GM21737 (cell line): ENCODE data around the gene ZNF878.
"Not testable (repeated sequence)": the region's sequence is repeated elsewhere in the genome, so short reads cannot be mapped to it uniquely, and the experiment has no call there.

Source experiments
- ATAC-seq: cut with Tn5 transposase; IDR thresholded peaks from one replicate; pipeline ENCODE4 v1.9.1; 2021; ENCODE audit warnings: mild to moderate bottlenecking, moderate library complexity; ENCODE audit not compliant: unreplicated experiment

ZNF878 gene

DNA sequence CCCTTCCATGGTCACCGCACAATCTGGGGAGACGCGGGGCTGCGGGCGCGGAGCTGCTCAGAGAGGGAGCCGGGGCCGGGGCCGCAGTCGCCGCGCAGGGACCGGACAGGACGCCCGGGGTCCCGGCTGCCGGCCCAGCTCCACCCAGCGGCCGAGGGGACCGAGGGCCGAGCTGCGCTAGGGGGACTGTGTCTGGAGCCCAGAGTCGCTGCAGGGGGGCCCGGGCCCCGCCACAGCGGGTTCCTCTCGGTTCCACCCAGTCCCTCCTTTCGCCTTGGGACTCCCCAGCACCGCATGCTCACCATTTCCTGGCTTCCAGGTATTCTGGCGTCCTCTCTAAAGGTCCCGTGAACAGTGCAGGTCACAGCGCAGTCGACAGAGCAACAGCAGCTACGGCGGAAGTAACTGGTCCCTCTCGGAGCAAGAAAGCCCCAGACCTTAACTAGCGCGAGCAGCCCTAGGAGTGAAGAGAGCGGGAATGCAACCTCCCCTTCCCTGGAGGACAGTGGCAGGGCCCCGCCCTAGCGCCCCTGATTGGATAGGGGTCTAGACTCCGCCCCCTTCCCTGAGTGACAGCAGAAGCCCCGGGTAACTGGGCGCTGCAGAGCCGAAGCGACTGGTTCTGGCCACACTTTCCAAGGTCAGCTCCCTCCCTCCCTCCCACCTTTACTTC, at the start of gene ZNF878:
TSS of gene ZNF878 (minus strand) at position 465 of the 673 bp plus-strand sequence. CDS start at position 305, 160 bp downstream.
- ATAC-seq = peak; percentile 84

DNA sequence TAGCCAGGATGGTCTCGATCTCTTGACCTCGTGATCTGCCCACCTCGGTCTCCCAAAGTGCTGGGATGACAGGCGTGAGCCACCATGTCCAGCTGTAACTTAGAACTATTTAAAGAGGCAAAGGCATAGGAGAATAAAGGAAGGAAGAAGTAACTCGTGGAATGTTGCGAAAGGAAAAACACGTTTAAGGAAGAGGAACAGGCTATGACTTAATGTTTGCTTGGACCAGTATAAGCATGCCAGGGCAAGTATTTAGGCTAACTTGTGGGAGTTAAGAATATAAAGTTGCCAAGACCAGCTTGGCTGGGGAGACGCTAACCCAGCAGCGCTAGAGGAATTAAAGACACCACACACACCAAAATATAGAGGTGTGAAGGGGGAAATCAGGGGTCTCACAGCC, 45.3 kb upstream of the ZNF878 start:
- ATAC-seq = no peak

DNA sequence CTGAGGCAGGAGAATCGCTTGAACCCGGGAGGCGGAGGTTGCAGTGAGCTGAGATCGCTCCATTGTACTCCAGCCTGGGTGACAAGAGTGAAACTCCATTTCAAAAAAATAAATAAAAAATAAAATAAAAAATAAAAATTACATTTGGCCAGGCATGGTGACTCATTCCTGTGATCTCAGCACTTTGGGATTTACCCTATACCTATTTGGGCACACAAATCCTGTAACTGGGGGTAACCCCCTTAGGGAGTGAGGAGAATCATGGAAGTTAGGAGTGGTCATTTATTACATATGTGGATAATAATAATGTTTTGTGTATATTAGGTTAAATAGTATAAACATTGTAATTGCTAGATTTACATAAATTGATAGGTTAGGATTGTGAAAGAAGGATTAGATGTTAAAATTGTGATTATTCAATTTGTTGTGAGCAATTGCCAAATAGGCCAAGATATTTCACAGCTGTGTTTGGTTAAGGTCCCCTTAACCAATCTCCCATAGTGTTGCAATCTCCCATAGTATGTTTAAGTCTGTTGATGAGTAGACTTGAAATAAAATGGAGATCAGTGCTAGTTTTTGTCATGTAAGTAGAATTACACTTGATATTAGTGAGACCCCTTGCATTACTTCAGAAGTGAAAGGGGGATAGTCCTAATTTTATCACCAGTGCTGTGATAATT, 42.5 kb upstream of the ZNF878 start:
- no peak for ATAC-seq

DNA sequence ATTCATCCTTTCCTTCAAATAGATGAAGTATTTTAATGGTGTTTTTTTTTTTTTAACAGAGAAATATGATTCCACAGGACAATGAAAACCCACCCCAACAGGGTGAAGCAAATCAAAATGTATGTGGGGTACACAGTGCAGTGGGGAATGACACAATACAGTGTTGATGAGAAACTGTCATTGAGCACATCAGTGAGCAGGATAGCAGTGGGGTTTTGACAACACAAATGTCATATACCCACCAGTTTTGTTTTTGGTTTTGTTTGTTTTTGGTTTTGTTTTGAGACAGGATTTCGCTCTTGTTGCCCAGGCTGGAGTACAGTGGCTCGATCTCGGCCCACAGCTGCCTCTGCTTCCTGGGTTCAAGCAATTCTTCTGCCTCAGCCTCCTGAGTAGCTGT, 41.0 kb upstream of the ZNF878 start:
- no peak for ATAC-seq

DNA sequence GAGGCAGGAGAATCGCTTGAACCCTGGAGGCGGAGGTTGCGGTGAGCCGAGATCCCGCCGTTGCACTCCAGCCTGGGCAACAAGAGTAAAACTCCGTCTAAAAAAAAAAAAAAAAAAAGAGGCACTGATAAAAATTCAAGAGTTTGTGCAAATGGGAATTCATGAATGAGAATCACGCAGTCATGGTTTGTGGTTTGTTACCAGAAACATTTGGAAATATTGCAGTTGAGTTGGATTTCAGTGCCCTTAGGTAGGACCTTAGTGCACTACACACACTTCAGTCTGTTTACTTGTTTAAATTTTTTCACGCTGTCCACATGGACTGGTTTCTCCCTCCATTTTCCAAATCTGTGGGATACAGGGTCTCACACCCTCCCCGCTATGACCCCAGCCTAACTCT, 40.2 kb upstream of the ZNF878 start:
- no peak for ATAC-seq

DNA sequence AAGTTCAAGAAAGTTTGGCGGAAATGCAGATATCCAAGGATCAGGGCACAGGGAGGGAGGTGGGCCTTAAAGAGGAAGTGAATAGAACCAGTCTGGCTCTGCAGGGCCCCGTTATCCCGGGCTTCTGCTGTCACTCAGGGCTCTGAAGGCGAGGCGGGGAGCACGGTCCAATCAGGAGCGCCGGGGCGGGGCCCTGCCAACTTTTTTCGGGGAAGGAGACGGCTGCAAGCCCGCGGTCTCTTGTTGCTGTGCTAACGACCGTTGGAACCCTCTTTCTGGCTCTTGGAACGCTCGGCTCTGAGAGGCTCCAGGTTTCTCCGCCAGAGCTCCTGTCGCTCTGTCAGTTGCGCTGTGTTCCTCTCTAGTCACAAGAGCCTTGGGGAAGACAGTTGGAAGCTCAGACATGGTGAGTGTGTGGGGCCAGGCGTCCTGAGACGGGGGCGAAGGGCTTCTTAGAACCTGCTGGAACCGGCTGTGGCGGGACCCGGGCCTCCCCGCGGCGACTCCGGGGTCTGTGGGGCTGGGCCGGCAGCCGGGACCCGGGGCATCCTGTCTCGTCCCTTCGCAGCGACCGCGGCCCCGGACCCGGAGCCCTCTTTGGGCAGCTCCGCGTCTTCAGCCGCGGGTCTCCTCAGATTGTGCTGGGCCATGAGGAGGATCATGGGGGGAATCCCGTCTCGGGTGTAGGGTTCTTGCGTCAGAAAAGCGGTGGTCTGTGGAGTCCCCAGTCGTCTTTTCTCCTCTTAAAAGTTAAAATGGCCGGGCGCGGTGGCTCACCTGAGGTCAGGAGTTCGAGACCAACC, 39.5 kb upstream of the ZNF878 start:
- peak; percentile 72 for ATAC-seq

DNA sequence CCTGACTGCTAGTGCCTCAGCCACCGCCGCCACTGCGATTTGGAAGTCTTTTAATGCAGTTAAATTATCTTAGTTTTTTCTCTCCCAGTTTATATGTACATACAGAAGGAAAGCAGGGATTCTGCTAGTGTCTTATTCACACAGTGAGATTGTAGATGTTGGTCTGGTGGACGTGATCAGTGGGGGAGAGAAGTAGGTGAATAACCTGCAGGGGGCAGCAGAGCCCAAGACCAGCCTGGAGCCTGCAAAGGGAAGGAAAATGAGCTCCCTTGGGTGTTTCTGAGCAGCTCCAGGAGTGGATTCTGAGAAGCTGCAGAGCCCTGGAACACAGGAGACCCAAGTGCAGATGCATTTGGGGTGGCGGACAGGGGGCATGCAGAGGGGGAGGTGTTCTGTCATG, 38.0 kb upstream of the ZNF878 start:
- no peak for ATAC-seq

DNA sequence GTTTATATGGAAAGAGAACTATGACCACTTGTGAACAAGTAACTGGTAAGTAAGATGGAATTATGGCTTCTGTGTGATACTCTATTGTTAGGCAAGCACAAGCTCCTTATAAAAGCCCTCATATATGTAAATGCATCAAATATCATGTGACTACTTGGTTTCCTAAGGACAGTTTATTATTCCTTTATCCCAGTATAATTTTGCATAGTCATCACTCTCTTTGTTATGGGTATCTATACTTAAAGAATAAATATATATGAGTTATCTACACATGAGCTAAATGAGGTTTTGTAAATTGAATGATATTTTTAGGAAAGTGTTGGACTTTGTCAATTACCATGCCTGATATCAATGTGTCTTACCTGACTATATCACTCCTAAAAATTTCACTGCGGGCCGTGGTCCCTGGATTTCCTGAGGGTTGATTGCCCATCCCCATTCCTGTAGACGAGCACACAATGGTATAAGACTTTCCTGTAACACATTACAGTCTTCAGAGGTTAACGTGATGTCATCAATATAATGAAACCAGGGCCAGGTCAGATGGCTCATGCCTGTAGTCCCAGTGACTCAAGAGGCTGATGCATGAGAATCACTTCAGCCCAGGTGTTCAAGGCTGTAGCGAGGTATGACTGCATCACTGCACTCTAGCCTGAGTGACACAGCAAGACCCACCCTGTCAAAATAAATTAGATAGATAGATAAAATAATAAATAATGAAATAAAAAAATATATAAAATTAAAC, 32.5 kb upstream of the ZNF878 start:
- ATAC-seq = no peak

DNA sequence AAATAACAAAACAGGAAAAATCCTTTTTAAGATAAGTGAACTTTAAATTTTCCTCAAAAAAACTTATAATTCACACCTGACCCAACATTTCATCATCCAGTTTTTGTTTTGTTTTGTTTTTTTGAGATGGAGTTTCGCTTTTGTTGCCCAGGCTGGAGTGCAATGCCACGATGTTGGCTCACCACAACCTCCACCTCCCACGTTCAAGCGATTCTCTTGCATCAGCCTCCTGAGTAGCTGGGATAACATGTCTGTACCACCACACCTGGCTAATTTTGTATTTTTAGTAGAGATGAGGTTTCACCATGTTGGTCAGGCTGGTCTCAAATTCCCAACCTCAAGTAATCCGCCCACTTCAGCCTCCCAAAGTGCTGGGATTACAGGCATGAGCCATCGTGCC, 30.6 kb upstream of the ZNF878 start:
- not testable (repeated sequence) for ATAC-seq

DNA sequence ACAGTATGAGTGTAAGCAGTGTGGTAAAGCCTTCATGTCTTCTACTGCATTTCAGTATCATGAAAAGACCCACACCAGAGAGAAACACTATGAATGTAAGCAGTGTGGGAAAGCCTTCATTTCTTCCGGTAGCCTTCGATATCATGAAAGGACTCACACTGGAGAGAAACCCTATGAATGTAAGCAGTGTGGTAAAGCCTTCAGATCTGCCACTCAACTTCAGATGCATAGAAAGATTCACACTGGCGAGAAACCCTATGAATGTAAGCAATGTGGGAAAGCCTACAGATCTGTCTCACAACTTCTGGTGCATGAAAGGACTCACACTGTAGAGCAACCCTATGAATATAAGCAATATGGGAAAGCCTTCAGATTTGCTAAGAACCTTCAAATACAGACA, 24.6 kb upstream of the ZNF878 start:
- ATAC-seq = no peak

DNA sequence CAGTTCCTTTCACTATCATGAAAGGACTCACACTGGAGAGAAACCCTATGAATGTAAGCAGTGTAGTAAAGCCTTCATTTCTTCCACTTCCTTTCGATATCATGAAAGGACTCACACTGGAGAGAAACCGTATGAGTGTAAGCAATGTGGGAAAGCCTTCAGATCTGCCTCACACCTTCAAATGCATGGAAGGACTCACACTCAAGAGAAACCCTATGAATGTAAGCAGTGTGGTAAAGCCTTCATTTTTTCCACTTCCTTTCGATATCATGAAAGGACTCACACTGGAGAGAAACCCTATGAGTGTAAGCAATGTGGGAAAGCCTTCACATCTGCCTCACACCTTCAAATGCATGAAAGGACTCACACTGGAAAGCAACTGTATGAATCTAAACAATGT, 23.6 kb upstream of the ZNF878 start:
- not testable (repeated sequence) for ATAC-seq

DNA sequence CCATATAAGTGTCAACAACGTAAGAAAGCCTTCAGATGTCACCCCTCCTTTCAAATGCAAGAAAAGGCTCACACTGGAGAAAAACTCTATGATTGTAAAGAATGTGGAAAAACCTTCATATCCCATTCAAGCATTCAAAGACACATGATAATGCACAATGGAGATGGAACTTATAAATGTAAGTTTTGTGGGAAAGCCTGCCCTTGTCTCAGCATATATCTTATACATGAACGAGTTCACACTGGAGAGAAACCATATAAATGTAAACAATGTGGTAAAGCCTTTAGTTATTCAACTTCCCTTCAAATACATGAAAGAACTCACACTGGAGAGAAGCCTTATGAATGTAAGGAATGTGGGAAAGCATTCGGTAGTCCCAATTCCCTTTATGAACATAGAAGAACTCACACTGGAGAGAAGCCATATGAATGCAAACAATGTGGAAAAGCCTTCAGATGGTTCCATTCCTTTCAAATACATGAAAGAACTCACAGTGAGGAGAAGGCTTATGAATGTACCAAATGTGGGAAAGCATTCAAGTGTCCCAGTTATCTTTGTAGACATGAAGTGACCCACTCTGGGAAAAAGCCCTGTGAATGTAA, 22.9 kb upstream of the ZNF878 start:
- no peak for ATAC-seq

DNA sequence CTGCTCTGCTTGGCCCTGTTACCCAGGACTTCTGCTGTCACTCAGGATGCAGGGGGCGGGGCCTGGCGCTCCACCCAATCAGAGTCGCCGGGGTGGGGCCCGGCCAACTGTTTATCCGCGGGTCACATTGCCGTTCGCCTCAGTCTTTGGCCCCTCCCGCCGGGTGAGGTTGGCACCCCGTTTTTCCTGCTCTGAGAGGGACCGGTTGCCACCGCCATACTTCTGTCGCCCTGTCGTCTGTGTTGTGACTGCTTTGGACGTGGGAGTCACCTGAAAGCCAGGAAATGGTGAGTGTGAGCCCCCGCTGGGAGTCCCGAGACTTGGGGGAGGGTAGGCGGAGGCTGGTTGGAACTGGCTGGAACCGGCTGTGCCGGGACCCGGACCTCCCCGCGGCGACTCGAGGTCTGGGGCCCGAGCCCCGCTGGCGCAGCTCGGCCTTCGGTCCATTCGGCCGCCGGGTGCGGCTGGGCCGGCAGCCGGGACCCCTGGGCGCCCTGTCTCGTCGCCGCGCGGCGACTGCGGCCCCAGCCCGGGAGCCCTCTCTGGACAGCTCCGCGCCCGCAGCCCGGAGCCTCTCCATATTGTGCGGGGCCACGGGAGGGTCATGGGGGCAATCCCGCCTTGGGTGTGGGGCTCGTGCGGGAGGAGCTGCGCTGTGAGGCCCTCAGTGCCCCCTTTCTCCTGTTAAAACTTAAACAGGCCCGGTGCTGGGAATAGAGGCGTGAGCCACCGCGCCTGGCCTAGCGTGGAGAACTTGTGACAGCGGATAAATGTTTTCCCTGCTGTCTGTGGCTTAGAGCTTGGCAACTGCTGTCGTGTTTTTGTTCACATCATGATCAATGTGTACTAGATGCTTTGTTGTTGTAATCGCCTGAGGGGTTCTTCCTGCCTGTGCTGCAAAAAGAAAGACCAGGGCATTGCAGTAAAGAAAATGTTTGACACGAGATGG, 12.1 kb upstream of the ZNF878 start, which contains the start of gene ZNF844:
TSS of gene ZNF844 (plus strand) at position 142 of the 949 bp plus-strand sequence. CDS start at position 285, 143 bp downstream.
- ATAC-seq = peak; percentile 83

DNA sequence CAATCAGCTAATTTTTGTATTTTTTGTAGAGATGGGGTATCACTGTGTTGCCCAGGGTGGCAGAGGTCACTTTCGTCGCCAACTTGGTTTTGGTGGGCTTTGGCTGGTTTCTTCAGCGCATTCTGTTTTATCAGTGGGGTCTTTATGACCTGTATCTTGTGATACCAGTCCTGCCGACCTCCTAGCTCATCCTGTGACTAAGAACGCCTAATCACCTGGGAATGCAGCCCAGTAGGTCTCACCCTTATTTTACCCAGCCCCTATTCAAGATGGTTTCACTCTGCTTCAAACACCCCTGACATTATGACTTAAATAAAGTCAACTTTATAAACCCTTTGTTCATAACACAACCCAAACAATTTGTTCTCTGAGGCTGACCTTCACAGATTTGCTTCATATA, 3.0 kb upstream of the ZNF878 start:
- ATAC-seq = no peak

DNA sequence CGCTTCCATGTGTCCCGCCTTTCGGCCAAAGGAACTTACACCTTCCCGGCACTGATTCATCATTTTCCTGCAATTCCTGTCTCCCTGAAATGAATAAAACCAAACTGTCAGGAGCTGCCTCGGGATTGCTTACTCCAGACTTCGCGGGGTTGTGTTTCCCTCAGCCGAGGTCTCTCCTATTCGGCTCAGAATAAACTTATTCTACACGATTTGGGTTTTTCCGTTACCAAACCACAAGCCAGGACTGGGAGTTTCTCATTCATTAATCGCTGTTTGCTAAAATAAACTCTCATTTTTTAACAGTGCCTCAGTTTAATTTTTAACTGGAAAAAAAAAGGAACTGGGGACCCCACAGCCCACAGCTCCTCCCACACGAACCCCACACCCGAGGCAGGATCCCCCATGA, 667 bp downstream of the ZNF878 start:
- ATAC-seq = no peak

DNA sequence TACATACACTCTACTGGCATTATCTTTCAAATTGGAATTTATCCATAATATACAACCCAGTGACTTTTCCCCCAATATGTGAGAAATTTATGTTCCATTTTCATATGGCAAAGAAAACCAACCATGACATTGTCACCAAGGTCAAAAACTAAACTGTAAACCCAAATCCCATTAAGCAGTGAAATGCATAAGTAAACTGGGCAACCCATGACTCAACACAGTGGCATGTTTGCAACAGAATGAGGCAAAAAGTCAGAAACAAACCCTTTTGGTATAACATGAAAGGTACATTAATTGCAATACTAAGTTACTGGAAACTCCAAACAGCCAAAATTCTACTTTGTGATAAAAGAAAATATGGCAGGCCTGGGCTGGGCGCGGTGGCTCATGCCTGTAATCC, 4.9 kb downstream of the ZNF878 start:
- no peak for ATAC-seq

DNA sequence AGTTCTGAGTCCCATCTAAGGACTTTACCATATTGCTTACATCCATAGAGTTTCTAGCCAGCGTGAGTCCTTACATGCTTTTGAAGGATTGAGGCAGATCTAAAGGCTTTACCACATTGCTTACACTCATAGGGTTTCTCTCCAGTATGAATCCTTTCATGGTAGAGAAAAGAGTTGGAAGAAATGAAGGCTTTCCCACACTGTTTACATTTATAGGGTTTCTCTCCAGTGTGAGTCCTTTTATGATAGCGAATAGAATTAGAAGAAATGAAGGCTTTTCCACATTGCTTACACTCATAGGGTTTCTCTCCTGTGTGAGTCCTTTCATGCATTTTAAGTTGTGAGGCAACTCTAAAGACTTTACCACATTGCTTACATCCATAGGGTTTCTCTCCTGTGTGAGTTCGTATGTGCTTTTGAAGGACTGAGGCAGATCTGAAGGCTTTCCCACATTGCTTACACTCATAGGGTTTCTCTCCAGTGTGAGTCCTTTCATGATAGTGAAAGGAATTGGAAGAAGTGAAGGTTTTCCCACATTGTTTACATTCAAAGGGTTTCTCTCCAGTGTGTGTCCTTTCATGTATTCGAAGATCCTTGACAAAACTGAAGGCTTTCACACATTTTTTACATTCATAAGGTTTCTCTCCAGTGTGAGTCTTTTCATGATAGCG, 8.9 kb downstream of the ZNF878 start:
- no peak for ATAC-seq

DNA sequence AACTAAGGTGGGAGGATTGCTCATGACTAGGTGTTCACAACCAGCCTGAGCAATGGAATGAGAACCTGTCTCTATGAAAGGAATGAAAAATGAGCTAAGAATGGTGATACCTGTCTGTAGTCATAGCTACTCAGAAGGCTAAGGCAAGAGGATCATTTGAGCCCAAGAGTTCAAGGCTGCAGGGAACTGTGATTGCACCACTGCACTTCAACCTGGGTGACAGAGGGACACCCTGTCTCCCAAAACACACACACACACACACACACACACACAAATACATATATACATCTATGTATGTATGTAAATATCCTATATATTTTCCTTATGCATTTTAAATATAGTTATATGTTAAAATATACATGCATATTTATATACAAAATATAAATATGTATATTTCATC, 9.9 kb downstream of the ZNF878 start:
- no peak for ATAC-seq
